H1 (cell line): ENCODE results near the gene NRXN3.

Experiments used
- CBX5 ChIP-seq: fragments of 300-800, 300-1000 bp; sonication (generic); IDR thresholded peaks from 2 replicates; pipeline ENCODE4 v1.7.1; 2016; ENCODE audit warnings: antibody characterized with exemption, low read length, low read depth
- CTCF ChIP-seq, 3 experiments: IDR thresholded peaks; 1 replicate in 2 of 3; 2 replicates in 1 of 3; pipeline versions ENCODE4 v1.5.1 to v1.6.1; 2011; ENCODE audit warnings: low read length in 3 of 3, mild to moderate bottlenecking in 3 of 3, inconsistent platforms in 2 of 3, low read depth in 1 of 3, moderate library complexity in 1 of 3; ENCODE audit not compliant: insufficient read depth in 1 of 3; ENCODE audit errors: control extremely low read depth in 1 of 3
- EP300 ChIP-seq, 2 experiments: IDR thresholded peaks; 1 replicate in 1 of 2; 2 replicates in 1 of 2; pipeline ENCODE4 v1.6.1; 2011 to 2012; ENCODE audit warnings: low read depth in 2 of 2, low read length in 2 of 2, mild to moderate bottlenecking in 2 of 2, borderline replicate concordance in 1 of 2, inconsistent platforms in 1 of 2, moderate library complexity in 1 of 2
- EZH2 ChIP-seq: fragments of 200-600 bp; sonication (generic); IDR thresholded peaks from 2 replicates; pipeline ENCODE4 v1.7.1; 2012; ENCODE audit warnings: low read depth, mild to moderate bottlenecking, moderate library complexity, low read length, inconsistent platforms; ENCODE audit not compliant: severe bottlenecking
- POLR2AphosphoS5 ChIP-seq: IDR thresholded peaks from 2 replicates; pipeline ENCODE4 v1.6.1; 2011; ENCODE audit warnings: low read depth, low read length
- RXRA ChIP-seq: IDR thresholded peaks from 2 replicates; pipeline ENCODE4 v1.6.1; 2011; ENCODE audit warnings: low read depth, mild to moderate bottlenecking, low read length, moderate library complexity; ENCODE audit not compliant: insufficient read depth
- SRF ChIP-seq: IDR thresholded peaks from 2 replicates; pipeline ENCODE4 v1.6.1; 2011; ENCODE audit warnings: mild to moderate bottlenecking, low read depth, low read length, moderate library complexity
- TAF1 ChIP-seq: IDR thresholded peaks from 2 replicates; pipeline ENCODE4 v1.6.1; 2011; ENCODE audit warnings: mild to moderate bottlenecking, low read depth, low read length
- USF2 ChIP-seq: IDR thresholded peaks from 2 replicates; pipeline ENCODE4 v1.6.1; 2011; ENCODE audit warnings: low read length, improper control_type of control experiment

GRCh38 chr14:78292003-78292402, 121.8 kb downstream of the NRXN3 start:
- no peak for TF ChIP-seq EZH2
- TF ChIP-seq CBX5 = no peak
- TF ChIP-seq EP300 (IDR thresholded peaks at IDR 0.05; ENCODE audit: borderline replicate concordance in 1 of 2, low read depth in 2 of 2, low read length in 2 of 2) = no peak
- no peak for TF ChIP-seq SRF
- no peak for TF ChIP-seq USF2
- TF ChIP-seq CTCF (IDR thresholded peaks at IDR 0.05; ENCODE audit: control extremely low read depth in 1 of 3, insufficient read depth in 1 of 3, low read depth in 1 of 3, low read length in 3 of 3) = no peak
- no peak for TF ChIP-seq RXRA
- TF ChIP-seq POLR2AphosphoS5 = no peak
- no peak for TF ChIP-seq TAF1
